ENCODE data around the gene RNF26. TPM values are rescaled to one million over a fixed set of nuclear protein-coding genes. Genes with fewer than 3 reads are reported as not detected.

Gene RNF26
- total and polyA plus RNA-seq, 2 of the 4 experiments (the other 2 are of a cell fraction): 3.4 to 36.7 TPM

- H3K4me2 ChIP-seq (ENCODE audit: low read depth, low read length): no peak overlapping the region
- H4K91ac ChIP-seq (ENCODE audit: insufficient read depth, low read depth, low read length): 0 out of 2 replicates have a peak overlapping the region, but pooled peaks have one; percentile 9
- DNase-seq (peak; percentile 56), ATAC-seq (ENCODE audit: low read depth) (no peak)
- peak overlapping the region; percentile 28 for H2AK9ac ChIP-seq (replicated peaks; ENCODE audit: low read depth, low read length, poor library complexity)
- dilution Hi-C loops (cut with HindIII; ENCODE audit: low sequenced_read_pairs, unreplicated experiment): no loop called here
- no peak overlapping the region for H3K9ac ChIP-seq (ENCODE audit: low read depth, low read length)
- intact Hi-C loops (cut with micrococcal nuclease): loop anchor here (10.0 kb wide), 1 partner anchor 360 kb away; the partner anchor contains the start of gene NECTIN1
- peak overlapping the region; percentile 72 for H2AK5ac ChIP-seq (ENCODE audit: low read depth, low read length)
- 0 out of 3 replicates have a peak overlapping the region, but pooled peaks have one; percentile 68 for H2BK15ac ChIP-seq (ENCODE audit: low read depth, low read length)
- no peak overlapping the region for H2BK5ac ChIP-seq (ENCODE audit: low read depth, low read length, poor library complexity, severe bottlenecking)
- H3K4me1 ChIP-seq (ENCODE audit: control insufficient read depth, insufficient read depth, low read length): peaks cover 34% of the 10 kb centered on the region
- no peak overlapping the region for H3K4me3 ChIP-seq (ENCODE audit: insufficient read depth, low read depth, low read length)
- peak overlapping the region; percentile 77 for H2AFZ ChIP-seq (replicated peaks; ENCODE audit: low read length, poor library complexity)
- H4K8ac ChIP-seq (ENCODE audit: low read depth in 2 of 2, low read length in 2 of 2): peak overlapping the region in 1 of 2 experiments; percentile 61; a peak in 1 of 4 replicates
- in situ Hi-C loops (cut with MboI; ENCODE audit: low sequenced_read_pairs): loop anchor here (25.0 kb wide), 1 partner anchor 747 kb away; no protein-coding TSS in a partner anchor
- peaks cover 37% of the 10 kb centered on the region for H3K9me1 ChIP-seq (ENCODE audit: insufficient read depth, low read length)
- no peaks in the 10 kb centered on the region for H3K36me3 ChIP-seq (ENCODE audit: control insufficient read depth, insufficient read depth, low read length)
- H2BK120ac ChIP-seq (ENCODE audit: low read depth, low read length): no peak overlapping the region
- no TSS peak for BruUV-seq (replicated peaks)
- H3K14ac ChIP-seq (replicated peaks; ENCODE audit: low read depth, low read length): no peak overlapping the region
- no peak overlapping the region for H3K27ac ChIP-seq (ENCODE audit: insufficient read depth, low read length)
- no peaks in the 10 kb centered on the region for H3K9me3 ChIP-seq (ENCODE audit: control insufficient read depth, insufficient read depth, low read length)
- peak overlapping the region; percentile 49 for H3K4ac ChIP-seq (ENCODE audit: low read depth, low read length)
- H4K5ac ChIP-seq (ENCODE audit: low read depth, low read length): no peak overlapping the region
- H2BK20ac ChIP-seq (ENCODE audit: low read depth, low read length): peak overlapping the region; percentile 30
- 67% methylated on average over 1 of the region's 6 CpGs; no CpG with 5 or more reads in 1 of the 2 experiments for WGBS, 2 experiments (ENCODE audit: extremely low coverage in 2 of 2, insufficient read length in 1 of 2)
- H3K18ac ChIP-seq (ENCODE audit: low read depth, low read length): no peak overlapping the region
- ChIA-PET POLR2A (ENCODE audit: unreplicated experiment) (no interaction called here), CTCF (interaction anchor here (0.6 to 1.7 kb wide), 4 partner anchors 9 to 27 kb away, joined by 3 to 11 read pairs (median 3); partner anchors contain the start of gene C1QTNF5)
- H3K56ac ChIP-seq (ENCODE audit: extremely low read depth, insufficient read depth, low read length): no peak overlapping the region
- H4K20me1 ChIP-seq (ENCODE audit: insufficient read depth, low read length): peaks cover 12% of the 10 kb centered on the region
- no peak overlapping the region for H3K23ac ChIP-seq (ENCODE audit: low read depth, low read length)
- peaks cover 0 to 9% of the 10 kb centered on the region in 2 experiments; a peak in 1 of 4 replicates for H3K79me1 ChIP-seq (ENCODE audit: low read depth in 1 of 2, low read length in 2 of 2)
- H3K27me3 ChIP-seq (ENCODE audit: control insufficient read depth, insufficient read depth, low read length): no peaks in the 10 kb centered on the region
- TF ChIP-seq CEBPB (IDR thresholded peaks at IDR 0.05; ENCODE audit: low read depth, low read length): no peak
- no peak for TF ChIP-seq CTCF (conservative IDR thresholded peaks at IDR 0.05; ENCODE audit: low read depth, low read length)
- no peak for TF ChIP-seq BHLHE40 (IDR thresholded peaks at IDR 0.05; ENCODE audit: low read depth, low read length)
- TF ChIP-seq USF2 (IDR thresholded peaks at IDR 0.05; ENCODE audit: low read depth, low read length): no peak
- TF ChIP-seq MAFK (IDR thresholded peaks at IDR 0.05; ENCODE audit: low read depth, low read length): no peak
- no peak for TF ChIP-seq NFE2L2 (IDR thresholded peaks at IDR 0.05; ENCODE audit: low read depth, low read length)
- TF ChIP-seq MAZ (IDR thresholded peaks at IDR 0.05; ENCODE audit: borderline replicate concordance, low read depth, low read length): no peak
- no peak for TF ChIP-seq RAD21 (IDR thresholded peaks at IDR 0.05; ENCODE audit: low read length)
- no peak for TF ChIP-seq RCOR1 (IDR thresholded peaks at IDR 0.05; ENCODE audit: insufficient replicate concordance, low read length)
- TF ChIP-seq ELK1 (IDR thresholded peaks at IDR 0.05; ENCODE audit: borderline replicate concordance, low read depth, low read length): no peak
- TF ChIP-seq MXI1 (IDR thresholded peaks at IDR 0.05; ENCODE audit: borderline replicate concordance, low read depth, low read length): no peak
- TF ChIP-seq FOS (IDR thresholded peaks at IDR 0.05; ENCODE audit: low read depth, low read length): no peak
- TF ChIP-seq POLR2A (IDR thresholded peaks at IDR 0.05; ENCODE audit: low read depth, low read length): no peak
- TF ChIP-seq CHD1 (IDR thresholded peaks at IDR 0.05; ENCODE audit: low read depth, low read length): no peak
- no peak for TF ChIP-seq RFX5 (IDR thresholded peaks at IDR 0.05; ENCODE audit: low read depth, low read length)
- TF ChIP-seq SMC3 (IDR thresholded peaks at IDR 0.05; ENCODE audit: low read depth, low read length): no peak
Observed at GRCh38 chr11:119365071-119365591, 30.8 kb downstream of the RNF26 start.

All from IMR-90 (cell line).